ENCODE results near the gene RGS2.

GRCh38 chr1:192776206-192776605, 32.6 kb upstream of the RGS2 start:
- TF ChIP-seq ZNF585B (tag by site-specific recombination; IDR thresholded peaks at IDR 0.05) (no peak), ZNF350 (tag by site-specific recombination; IDR thresholded peaks at IDR 0.05) (no peak), ZNF302 (tag by site-specific recombination; IDR thresholded peaks at IDR 0.05; ENCODE audit: low read depth) (no peak), ZNF626 (tag by site-specific recombination; IDR thresholded peaks at IDR 0.05) (no peak), REST (tag by site-specific recombination; IDR thresholded peaks at IDR 0.05) (no peak), YY1 (tag by site-specific recombination; IDR thresholded peaks at IDR 0.05) (no peak), CTCF (tag by site-specific recombination; IDR thresholded peaks at IDR 0.05) (no peak), ZNF248 (tag by site-specific recombination; IDR thresholded peaks at IDR 0.05) (no peak), ZNF138 (tag by site-specific recombination; IDR thresholded peaks at IDR 0.05; ENCODE audit: borderline replicate concordance) (no peak), HOXC10 (CRISPR knock-in tag; IDR thresholded peaks at IDR 0.05) (no peak), GLI4 (tag by site-specific recombination; IDR thresholded peaks at IDR 0.05) (no peak)
- TF ChIP-seq, protein P1, sequence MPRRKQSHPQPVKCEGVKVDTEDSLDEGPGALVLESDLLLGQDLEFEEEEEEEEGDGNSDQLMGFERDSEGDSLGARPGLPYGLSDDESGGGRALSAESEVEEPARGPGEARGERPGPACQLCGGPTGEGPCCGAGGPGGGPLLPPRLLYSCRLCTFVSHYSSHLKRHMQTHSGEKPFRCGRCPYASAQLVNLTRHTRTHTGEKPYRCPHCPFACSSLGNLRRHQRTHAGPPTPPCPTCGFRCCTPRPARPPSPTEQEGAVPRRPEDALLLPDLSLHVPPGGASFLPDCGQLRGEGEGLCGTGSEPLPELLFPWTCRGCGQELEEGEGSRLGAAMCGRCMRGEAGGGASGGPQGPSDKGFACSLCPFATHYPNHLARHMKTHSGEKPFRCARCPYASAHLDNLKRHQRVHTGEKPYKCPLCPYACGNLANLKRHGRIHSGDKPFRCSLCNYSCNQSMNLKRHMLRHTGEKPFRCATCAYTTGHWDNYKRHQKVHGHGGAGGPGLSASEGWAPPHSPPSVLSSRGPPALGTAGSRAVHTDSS (tag by site-specific recombination; IDR thresholded peaks at IDR 0.05): no peak

Measured in HEK293 (cell line).